ENCODE measurements around the gene CFAP157. TPM values are rescaled to one million over a fixed set of nuclear protein-coding genes. Genes with fewer than 3 reads are reported as not detected.

The CFAP157 gene
- total RNA-seq, 4 donors from 2014 or later = 0.24 to 1.0 TPM; not detected in 2

DNA sequence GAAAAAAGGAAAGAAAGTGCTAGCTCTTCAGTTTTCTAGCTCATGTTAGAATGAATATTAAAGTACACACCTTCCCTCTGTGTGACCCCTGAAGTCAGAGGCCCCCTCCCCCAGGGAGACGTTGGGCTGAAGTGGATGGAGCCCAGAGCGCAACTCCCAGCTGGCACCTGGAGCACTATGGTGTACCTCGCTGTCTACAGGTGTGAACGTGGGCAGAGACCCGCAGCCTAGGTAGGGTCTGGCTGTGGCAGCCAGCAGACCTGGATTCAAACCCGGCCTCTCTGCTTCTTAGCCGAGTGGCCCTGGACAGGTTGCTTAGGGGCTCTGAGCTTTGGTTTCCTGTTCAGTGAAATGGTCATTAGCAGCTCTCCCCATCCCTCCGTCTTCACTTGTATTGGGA lies 22.0 kb downstream of the CFAP157 start:
- TF ChIP-seq, protein P1, sequence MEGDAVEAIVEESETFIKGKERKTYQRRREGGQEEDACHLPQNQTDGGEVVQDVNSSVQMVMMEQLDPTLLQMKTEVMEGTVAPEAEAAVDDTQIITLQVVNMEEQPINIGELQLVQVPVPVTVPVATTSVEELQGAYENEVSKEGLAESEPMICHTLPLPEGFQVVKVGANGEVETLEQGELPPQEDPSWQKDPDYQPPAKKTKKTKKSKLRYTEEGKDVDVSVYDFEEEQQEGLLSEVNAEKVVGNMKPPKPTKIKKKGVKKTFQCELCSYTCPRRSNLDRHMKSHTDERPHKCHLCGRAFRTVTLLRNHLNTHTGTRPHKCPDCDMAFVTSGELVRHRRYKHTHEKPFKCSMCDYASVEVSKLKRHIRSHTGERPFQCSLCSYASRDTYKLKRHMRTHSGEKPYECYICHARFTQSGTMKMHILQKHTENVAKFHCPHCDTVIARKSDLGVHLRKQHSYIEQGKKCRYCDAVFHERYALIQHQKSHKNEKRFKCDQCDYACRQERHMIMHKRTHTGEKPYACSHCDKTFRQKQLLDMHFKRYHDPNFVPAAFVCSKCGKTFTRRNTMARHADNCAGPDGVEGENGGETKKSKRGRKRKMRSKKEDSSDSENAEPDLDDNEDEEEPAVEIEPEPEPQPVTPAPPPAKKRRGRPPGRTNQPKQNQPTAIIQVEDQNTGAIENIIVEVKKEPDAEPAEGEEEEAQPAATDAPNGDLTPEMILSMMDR (IDR thresholded peaks at IDR 0.05) = no peak
- DNase-seq (ENCODE audit: low spot score) = no peak
- no peak for ATAC-seq (ENCODE audit: low FRiP score)

DNA sequence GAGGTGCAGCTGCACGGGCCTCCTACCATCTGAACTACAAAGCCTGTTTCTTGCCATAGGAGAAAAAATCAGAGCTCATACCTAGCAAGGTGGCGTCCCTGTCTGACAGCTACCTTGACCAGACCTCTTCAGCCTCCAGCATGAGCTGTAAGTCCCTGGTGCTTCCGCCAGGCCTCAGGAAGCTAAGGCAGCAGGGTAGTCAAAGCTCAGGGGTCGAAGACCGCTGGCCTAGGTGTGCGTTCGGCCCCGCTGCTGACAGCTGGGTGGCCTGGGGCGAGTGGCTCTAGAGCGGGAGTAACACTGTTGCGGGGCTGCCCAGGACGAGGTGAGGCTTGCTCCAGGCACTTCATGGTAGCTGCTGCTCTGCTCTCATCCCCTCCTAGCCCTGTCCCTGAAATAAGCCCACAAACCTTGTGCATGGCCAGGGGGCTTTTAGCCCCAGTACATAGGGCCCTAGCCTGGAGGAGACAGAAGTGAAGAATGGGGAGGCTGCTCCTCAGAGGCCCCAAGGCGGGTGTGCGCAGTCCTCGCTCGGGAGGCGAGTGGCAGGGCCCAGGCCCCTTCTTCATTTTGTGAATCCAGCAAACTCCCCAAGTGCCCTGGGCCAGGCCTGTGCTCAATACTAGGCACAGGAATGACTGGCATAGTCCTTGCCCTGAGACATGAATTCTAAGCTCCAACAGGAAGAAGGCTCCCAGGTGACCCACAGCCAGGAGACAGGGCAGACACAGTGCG lies 22.9 kb downstream of the CFAP157 start:
- TF ChIP-seq, protein P1 (IDR thresholded peaks at IDR 0.05) = no peak
- no peak for DNase-seq (ENCODE audit: low spot score)
- no peak for ATAC-seq (ENCODE audit: low FRiP score)

GRCh38 chr9:127730262-127730661 lies 23.5 kb downstream of the CFAP157 start:
- ATAC-seq (ENCODE audit: low FRiP score) = no peak
- TF ChIP-seq, protein P1 (IDR thresholded peaks at IDR 0.05) = no peak

GRCh38 chr9:127730799-127731410 lies 24.1 kb downstream of the CFAP157 start:
- ATAC-seq (ENCODE audit: low FRiP score) (no peak), DNase-seq (ENCODE audit: low spot score) (no peak)
- TF ChIP-seq, protein P1 (IDR thresholded peaks at IDR 0.05) = no peak

More at GRCh38 chr9:127730262-127730661, 23.5 kb downstream of the CFAP157 start:
- DNase-seq (ENCODE audit: low spot score) = no peak

- TF ChIP-seq, protein P1 (IDR thresholded peaks at IDR 0.05) = no peak
- ATAC-seq (ENCODE audit: low FRiP score) = no peak
- DNase-seq (ENCODE audit: low spot score) = no peak
Measured at GRCh38 chr9:127731938-127732337, 25.1 kb downstream of the CFAP157 start.

- ATAC-seq (ENCODE audit: low FRiP score) = no peak
- no peak for DNase-seq (ENCODE audit: low spot score)
- TF ChIP-seq, protein P1 (IDR thresholded peaks at IDR 0.05) = no peak
Measured at GRCh38 chr9:127732444-127732843, 25.7 kb downstream of the CFAP157 start.

GRCh38 chr9:127733614-127734013 lies 26.8 kb downstream of the CFAP157 start:
- TF ChIP-seq, protein P1 (IDR thresholded peaks at IDR 0.05) = no peak
- ATAC-seq (ENCODE audit: low FRiP score) = no peak
- no peak for DNase-seq (ENCODE audit: low spot score)

Measured in omental fat pad (tissue), 4 donors.